Measurements from ENCODE around the gene UGT1A7.

UGT1A7 gene

GRCh38 chr2:233758141-233758540 is 76.4 kb downstream of the UGT1A7 start:
- H3K4me3 Mint-ChIP-seq, result no peak overlapping the region
- no peak for TF ChIP-seq CTCF (IDR thresholded peaks at IDR 0.05)
- peaks cover 3% of the 10 kb centered on the region for H3K9me3 Mint-ChIP-seq
- H3K27ac Mint-ChIP-seq, result no peak overlapping the region
- no peak for DNase-seq
- H3K36me3 Mint-ChIP-seq (ENCODE audit: low read depth), result no peaks in the 10 kb centered on the region
- H3K27me3 Mint-ChIP-seq (ENCODE audit: low read depth, poor library complexity), result peaks cover 16% of the 10 kb centered on the region
- no peaks in the 10 kb centered on the region for H3K4me1 Mint-ChIP-seq

GRCh38 chr2:233758849-233759248 is 77.1 kb downstream of the UGT1A7 start:
- peaks cover 3% of the 10 kb centered on the region for H3K9me3 Mint-ChIP-seq
- no peak for DNase-seq
- H3K4me3 Mint-ChIP-seq, result no peak overlapping the region
- H3K4me1 Mint-ChIP-seq, result no peaks in the 10 kb centered on the region
- TF ChIP-seq CTCF (IDR thresholded peaks at IDR 0.05), result no peak
- H3K36me3 Mint-ChIP-seq (ENCODE audit: low read depth), result no peaks in the 10 kb centered on the region
- peaks cover 17% of the 10 kb centered on the region for H3K27me3 Mint-ChIP-seq (ENCODE audit: low read depth, poor library complexity)
- H3K27ac Mint-ChIP-seq, result no peak overlapping the region

- no peak for TF ChIP-seq CTCF (IDR thresholded peaks at IDR 0.05)
- Mint-ChIP-seq H3K27me3 (ENCODE audit: low read depth, poor library complexity) (peaks cover 19% of the 10 kb centered on the region), H3K9me3 (no peaks in the 10 kb centered on the region), H3K36me3 (ENCODE audit: low read depth) (no peaks in the 10 kb centered on the region), H3K4me3 (no peak within 1 kb of the TSS), H3K27ac (no peak within 1 kb of the TSS), H3K4me1 (no peaks in the 10 kb centered on the region)
- DNase-seq, result no peak
Measured at GRCh38 chr2:233760043-233760442, 78.3 kb downstream of the UGT1A7 start, which contains the start of gene UGT1A1. Gene UGT1A1 (plus strand): TSS chr2:233760270. CDS start chr2:233760288, 18 bp downstream.

GRCh38 chr2:233761040-233761769 is 79.5 kb downstream of the UGT1A7 start:
- Mint-ChIP-seq H3K9me3 (no peaks in the 10 kb centered on the region), H3K27me3 (ENCODE audit: low read depth, poor library complexity) (peaks cover 23% of the 10 kb centered on the region), H3K36me3 (ENCODE audit: low read depth) (no peaks in the 10 kb centered on the region), H3K4me1 (no peaks in the 10 kb centered on the region), H3K4me3 (no peak overlapping the region), H3K27ac (no peak overlapping the region)
- DNase-seq, result no peak
- TF ChIP-seq CTCF (IDR thresholded peaks at IDR 0.05), result no peak

- H3K4me3 Mint-ChIP-seq, result no peak overlapping the region
- peaks cover 23% of the 10 kb centered on the region for H3K27me3 Mint-ChIP-seq (ENCODE audit: low read depth, poor library complexity)
- H3K27ac Mint-ChIP-seq, result no peak overlapping the region
- no peak for DNase-seq
- no peaks in the 10 kb centered on the region for H3K9me3 Mint-ChIP-seq
- no peak for TF ChIP-seq CTCF (IDR thresholded peaks at IDR 0.05)
- no peaks in the 10 kb centered on the region for H3K36me3 Mint-ChIP-seq (ENCODE audit: low read depth)
- no peaks in the 10 kb centered on the region for H3K4me1 Mint-ChIP-seq
Measured at GRCh38 chr2:233764264-233764663, 82.6 kb downstream of the UGT1A7 start.

GRCh38 chr2:233764761-233765160 is 83.1 kb downstream of the UGT1A7 start:
- H3K4me1 Mint-ChIP-seq, result no peaks in the 10 kb centered on the region
- H3K27ac Mint-ChIP-seq, result no peak overlapping the region
- peaks cover 23% of the 10 kb centered on the region for H3K27me3 Mint-ChIP-seq (ENCODE audit: low read depth, poor library complexity)
- no peaks in the 10 kb centered on the region for H3K9me3 Mint-ChIP-seq
- no peak for TF ChIP-seq CTCF (IDR thresholded peaks at IDR 0.05)
- no peaks in the 10 kb centered on the region for H3K36me3 Mint-ChIP-seq (ENCODE audit: low read depth)
- no peak for DNase-seq
- H3K4me3 Mint-ChIP-seq, result no peak overlapping the region

Data from nephron progenitor cell (in vitro differentiated cells).